Umbilical cord (tissue), 2 donors: ENCODE measurements around the gene ACTG1. TPM values are rescaled to one million over a fixed set of nuclear protein-coding genes. Genes with fewer than 3 reads are reported as not detected.
"Not testable (repeated sequence)": the region's sequence is repeated elsewhere in the genome, so short reads cannot be mapped to it uniquely, and the experiment has no call there.

Experiments used
- DNase-seq: peaks from one replicate; pipeline ENCODE4 v3.0.0-alpha.2; 2015; ENCODE audit warnings: low spot score
- total RNA-seq: library from RNA; depleted of rRNA; stranded (reverse); fragments of >200 nt; gene quantifications from one replicate; pipeline ENCODE4 v1.2.3, GENCODE V29; 2014; ENCODE audit warnings: low replicate concordance; ENCODE audit not compliant: insufficient read depth

Gene ACTG1
- total RNA-seq, 1 donor from 2014 or later = 3,050 TPM

GRCh38 chr17:81533339-81534141, 20.9 kb upstream of the ACTG1 start:
- no peak for DNase-seq

DNA sequence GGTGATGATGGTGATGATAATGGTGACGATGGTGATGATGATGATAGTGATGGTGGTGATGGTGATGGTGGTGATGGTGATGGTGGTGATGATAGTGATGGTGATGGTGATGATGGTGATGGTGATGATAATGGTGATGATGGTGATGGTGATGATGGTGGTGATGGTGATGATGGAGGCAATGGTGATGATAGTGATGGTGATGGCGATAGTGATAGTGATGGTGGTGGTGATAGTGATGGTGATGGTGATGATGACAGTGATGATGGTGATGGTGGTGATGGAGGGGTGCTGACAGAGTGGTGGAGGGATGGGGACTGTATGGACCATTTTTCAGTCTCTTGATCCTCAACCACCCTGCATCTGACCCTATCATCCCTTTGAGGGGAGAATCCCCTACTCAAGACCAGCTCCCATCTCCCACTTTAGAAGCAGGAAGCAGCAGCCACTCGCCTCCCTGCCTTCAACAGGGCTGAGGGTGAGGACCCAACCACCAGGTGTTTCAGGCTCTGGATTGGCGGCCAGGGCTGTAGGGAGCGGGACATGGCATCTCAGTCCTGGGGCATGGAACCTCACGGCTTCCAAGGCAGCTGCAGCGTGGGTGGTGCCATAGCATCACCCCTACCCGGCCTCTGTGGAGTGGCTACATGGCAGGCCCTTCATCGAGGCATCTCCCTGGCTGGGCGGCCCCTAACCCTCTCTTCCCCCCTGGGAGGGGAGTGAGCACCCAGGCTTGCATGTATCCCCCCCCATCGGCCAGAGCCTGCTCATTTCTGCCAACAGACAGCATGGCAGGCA, 20.1 kb upstream of the ACTG1 start:
- no peak for DNase-seq

- DNase-seq = not testable (repeated sequence)
Measured at GRCh38 chr17:81531998-81532404, 19.4 kb upstream of the ACTG1 start.

- not testable (repeated sequence) for DNase-seq
Measured at GRCh38 chr17:81531013-81531412, 18.4 kb upstream of the ACTG1 start.

- no peak for DNase-seq
Measured at GRCh38 chr17:81529437-81529803, 16.8 kb upstream of the ACTG1 start.

- no peak for DNase-seq
Measured at GRCh38 chr17:81528651-81529436, 16.2 kb upstream of the ACTG1 start.

GRCh38 chr17:81528384-81528650, 15.7 kb upstream of the ACTG1 start:
- DNase-seq = no peak

- DNase-seq = no peak
Measured at GRCh38 chr17:81527591-81528383, 15.2 kb upstream of the ACTG1 start, which contains the start of gene FSCN2. Gene FSCN2, plus strand, starts transcription at chr17:81528377. Its CDS starts 155 bp downstream, at chr17:81528532.

DNA sequence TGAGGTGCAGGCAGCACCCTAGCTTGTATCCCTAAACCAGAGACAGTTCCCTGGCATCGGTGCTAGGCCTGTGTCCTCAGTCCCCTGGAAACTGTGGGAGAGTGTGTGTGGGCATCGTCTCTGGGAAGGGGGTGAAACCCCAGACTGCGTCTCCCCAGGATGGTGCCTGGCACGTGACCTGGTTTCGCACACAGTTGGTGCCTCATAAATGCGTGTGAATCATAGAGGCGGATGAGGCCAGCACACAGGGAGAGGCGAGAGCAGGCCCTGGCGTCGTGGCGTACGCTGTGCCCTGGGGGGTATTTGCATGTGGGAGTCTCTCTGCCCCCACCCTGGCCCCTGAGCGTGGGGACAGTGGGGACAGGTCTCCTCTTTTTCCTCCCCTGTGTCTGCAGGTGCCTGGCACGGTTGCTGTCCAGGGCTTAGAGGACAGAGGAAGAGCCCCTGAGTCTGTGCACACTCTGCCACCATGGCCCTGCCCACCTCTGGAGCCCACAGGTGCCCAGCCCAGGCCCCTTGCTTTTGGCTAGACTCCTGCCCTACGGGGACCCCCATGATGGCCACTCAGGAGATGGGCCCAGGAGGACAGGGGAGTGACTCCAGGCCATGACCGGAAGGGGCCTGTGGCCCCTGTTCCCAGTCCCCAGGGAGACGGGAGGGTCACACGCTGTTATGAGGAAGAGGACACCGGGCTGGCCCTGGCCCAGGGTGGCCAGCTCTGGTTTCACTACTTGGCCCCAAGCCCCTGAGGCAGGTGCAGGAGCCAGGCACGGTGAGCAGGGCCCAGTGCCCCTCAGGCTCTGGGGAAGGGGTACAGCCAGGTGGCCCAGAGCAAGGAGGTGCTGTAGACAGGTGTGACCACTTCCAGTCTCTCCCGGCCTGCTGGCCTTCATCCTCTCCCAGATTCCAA, 14.3 kb upstream of the ACTG1 start:
- DNase-seq = no peak

GRCh38 chr17:81524865-81525159, 12.2 kb upstream of the ACTG1 start:
- DNase-seq = no peak

GRCh38 chr17:81524039-81524864, 11.7 kb upstream of the ACTG1 start:
- no peak for DNase-seq

- no peak for DNase-seq
Measured at GRCh38 chr17:81523402-81524038, 10.9 kb upstream of the ACTG1 start.

DNA sequence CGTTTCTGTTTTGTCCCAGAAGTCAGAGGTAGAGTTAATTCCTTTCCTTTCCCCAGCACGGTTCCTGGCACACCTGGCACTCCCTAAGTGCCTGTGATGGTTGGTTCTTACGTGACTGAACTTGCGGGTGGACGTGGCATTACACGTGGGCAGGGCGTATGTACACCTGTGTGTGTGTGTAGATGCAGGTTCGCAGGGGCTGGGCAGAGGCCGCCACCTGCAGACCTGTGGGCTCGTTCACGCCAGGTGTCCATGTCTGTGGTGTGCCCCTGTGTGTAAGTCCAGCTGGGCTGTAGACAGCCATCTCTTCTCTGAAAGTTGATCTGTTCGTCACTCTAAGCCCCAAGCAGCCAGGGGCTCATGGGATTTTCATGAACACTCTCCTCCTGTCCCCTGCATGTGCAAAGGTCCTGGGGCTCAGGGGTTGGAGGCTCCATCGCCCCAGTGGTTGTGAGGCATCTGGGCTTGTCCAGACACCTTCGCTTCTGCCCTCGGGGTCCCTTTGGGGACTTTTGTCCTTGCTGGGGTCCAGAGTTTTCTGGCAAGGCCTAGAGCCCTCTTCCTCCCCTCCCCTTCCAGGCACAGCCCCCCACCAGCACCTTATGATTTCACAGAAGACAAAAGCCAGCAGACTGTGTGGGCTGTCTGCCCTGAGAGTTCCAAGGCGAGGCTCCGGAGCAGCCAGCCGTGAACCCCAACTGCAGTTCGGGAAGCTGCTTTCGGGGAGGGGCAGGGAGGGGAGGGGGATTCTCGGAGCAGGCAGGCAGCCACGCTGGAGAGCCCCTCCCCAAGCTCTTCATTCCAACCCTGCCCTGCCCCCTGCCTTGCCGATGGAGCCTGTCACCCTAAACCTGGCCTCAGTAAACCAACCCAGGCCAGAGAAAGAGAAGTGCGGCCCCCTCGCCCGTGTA, 10.1 kb upstream of the ACTG1 start:
- peak; percentile 66 for DNase-seq

DNA sequence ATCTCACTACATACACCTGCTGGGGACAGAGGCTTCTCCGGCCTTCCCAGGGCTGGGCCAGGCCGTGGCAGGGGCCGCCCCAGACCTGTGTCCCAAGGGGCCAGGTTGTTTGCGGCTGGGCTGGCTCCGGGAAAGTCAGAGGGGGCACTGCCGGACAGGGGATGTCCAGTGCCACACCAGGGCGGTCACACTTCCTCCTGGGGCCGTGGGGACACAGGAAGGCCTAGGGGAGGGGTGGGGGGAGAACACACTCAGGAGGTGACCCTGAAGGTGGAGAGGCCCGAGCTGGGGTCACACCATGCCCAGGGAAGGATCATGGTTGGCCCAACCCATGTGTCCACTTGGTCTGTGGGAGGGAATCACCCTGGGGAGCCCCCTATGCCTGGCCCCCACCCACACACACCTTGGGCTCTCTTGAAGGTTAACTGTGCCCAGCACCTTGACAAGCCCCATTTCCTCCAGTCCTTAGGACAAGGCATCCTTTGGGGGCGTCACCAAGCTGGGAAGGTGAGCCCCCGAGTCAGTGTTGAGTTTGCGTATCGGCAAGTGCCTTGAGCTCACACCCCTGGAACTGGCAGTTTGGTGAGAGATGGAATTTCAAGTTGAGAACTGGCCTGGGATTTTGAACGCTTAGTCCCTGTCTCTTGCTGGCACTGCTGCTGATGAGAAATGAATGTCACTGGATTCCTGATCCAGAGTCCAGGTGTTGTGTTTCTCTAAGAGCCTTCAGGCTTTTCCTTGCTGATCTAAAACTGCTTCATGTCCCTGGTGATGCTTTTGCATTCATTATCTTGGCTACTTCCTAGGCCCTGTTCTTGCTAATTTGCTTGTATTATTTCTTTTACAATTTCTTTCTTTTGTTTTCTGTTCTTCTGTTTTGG, 7.7 kb upstream of the ACTG1 start:
- DNase-seq = no peak

GRCh38 chr17:81519284-81520020, 6.9 kb upstream of the ACTG1 start:
- no peak for DNase-seq

- no peak for DNase-seq
Measured at GRCh38 chr17:81518785-81519283, 6.2 kb upstream of the ACTG1 start.
